Stimulated activated CD8-positive, alpha-beta memory T cell treated with anti-CD3 and anti-CD28 coated beads, Interleukin-4, amount 100 ng/mL, for 1 hour (primary cell): ENCODE results near the gene GRM3.

Experiments used
- DNase-seq, 2 donors: peaks; one replicate each; pipeline ENCODE4 v3.0.0-alpha.2; 2020; ENCODE audit warnings: low read depth in 2 of 2, low spot score in 1 of 2

GRM3 gene

GRCh38 chr7:86692755-86693154 is 49.0 kb downstream of the GRM3 start:
- DNase-seq = no peak

- no peak for DNase-seq
Observed at GRCh38 chr7:86706406-86706805, 62.7 kb downstream of the GRM3 start.

DNA sequence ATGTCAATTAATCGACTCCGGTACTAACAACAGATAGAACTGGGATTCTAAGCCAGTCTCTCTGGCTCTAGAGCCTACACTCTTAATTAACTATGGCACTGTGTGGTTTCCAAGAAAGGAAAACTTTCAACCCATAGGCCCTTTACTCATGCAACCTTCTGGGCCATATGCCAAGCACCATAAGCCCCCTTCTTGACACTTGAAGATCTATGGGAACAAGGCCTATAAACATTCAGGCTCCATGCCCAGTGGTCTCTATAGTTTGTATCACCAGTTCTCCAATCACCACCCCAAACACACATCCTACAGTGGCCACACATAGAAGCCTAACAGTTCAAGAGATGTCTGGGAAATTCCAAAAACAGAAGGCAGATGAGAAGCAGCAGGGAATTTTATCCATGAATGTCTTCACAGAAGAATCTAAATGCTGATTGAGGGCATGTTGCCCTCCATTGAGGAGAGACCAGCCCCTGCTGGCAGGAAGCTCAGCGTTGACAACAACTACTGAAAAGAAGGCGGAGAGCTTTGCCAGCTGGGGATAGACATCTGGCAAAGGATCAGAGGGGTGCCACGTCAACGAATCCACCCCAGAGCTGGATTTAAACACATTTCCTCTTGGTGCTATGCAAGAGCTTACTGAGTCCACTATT is 64.4 kb downstream of the GRM3 start:
- no peak for DNase-seq

DNA sequence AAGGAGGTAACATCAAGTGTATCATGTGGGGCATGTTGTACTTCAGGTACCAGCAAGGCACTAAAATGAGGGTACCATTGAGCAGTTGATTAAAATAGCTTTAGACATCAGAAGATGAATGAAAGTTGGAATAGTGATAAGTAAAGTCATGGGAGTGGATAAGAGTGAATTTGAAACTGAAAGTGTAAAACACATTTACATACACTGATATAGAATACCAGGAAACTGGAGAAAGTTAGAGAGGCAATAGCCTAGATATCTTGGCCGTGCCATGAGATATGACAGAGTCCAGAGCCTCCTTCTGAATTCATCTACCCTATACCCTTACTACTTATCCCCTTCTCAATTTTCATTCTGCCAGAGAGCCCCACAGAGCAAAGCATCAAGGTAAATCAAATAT is 76.6 kb downstream of the GRM3 start:
- no peak for DNase-seq

DNA sequence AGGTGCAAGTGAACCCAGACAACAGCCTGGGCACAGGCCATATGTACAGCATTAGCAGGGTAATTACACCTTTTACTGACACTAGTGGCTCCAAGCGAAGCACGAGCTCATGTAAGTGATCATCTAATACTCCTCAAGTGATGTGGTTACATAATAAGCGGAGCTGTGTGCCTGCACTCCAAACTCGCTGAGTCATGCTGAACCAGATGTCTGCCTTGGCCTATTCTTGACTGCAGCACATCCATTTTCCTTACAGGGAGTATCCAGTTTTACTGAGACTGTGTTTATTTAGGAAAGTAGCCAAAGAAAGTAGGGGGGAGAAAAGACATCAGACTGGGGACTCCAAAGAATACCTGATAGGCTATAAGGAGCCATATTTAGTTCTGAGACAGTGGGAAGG is 90.1 kb downstream of the GRM3 start:
- DNase-seq = no peak

- DNase-seq = no peak
Observed at GRCh38 chr7:86745013-86745745, 101.5 kb downstream of the GRM3 start.

- DNase-seq = no peak
Observed at GRCh38 chr7:86747698-86748097, 104.0 kb downstream of the GRM3 start.

GRCh38 chr7:86748201-86748600 is 104.5 kb downstream of the GRM3 start:
- no peak for DNase-seq

- no peak for DNase-seq
Observed at GRCh38 chr7:86748843-86749719, 105.4 kb downstream of the GRM3 start.

- no peak for DNase-seq
Observed at GRCh38 chr7:86749741-86750665, 106.3 kb downstream of the GRM3 start.

DNA sequence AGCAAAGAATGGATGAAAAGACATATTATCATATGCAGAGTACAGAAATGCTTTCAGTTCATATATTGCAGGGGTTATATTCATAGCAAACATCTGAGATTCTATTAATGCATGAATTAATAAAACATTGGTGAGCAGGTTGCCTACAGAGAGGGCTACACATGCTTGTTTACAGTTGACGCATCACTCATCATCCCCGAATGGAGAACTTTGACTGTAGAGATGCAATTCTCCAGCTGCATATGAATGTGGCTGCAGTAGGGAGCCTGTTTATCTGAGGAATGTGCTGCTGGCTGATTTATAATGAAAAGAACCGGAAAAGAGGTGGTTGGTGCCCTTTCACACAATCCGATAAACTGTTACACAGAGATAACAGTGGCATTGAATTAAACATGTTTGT is 116.5 kb downstream of the GRM3 start:
- no peak for DNase-seq

DNA sequence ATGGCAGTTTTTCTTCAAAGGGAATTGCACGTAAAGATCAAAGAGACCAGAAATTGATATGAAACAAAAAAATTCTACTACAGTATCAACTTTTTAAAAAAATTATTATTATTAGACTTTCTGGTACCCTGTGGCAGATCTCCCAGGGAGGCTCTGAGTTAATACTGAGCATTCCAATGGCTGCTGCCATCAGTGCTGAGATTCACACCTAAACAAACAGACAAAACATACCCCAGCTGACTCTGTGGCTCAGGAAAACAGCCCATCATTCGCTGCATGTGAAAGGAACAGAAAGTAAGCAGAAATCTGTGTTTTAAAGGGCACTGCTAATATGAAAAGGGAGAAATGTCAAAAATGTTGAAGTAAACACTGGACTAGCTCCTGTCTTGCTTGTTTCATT is 118.4 kb downstream of the GRM3 start:
- DNase-seq = no peak

DNA sequence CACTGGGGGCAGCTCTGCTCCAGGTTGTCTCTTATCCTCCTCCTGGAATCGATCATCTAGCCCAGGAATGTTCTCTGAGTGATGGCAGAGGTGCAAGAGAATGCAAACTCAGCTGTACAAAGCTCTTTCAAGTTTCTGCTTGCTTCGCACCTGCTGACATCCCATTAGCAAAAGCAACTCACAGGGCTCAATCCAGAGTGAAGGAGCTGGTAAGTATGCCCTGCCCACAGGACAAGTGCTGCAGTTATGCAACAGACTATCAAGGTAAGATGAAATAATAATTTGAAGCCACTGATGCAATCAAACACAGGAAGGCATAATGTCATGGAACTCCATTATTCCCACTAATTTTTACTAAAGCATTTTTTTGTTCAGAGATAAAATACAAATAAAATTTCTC is 122.2 kb downstream of the GRM3 start:
- DNase-seq = no peak

DNA sequence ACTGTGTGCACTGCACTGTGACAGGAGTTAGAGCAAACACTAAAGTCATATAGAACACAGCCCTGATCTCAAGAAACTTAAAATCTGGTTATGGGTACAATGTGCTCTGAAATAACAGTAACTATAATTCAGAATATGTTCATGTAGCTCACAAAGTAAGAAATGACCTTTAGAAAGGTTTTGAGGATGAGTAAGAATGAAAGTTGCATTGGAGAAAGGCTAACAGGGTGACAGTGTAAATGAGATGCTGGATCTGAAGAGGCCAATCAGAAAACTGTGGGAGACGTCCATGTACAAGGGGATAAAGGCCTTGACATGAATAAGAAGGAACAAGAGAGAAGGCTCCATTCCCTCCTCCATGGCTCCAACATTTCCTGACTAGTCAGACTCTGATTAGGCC is 124.7 kb downstream of the GRM3 start:
- DNase-seq = no peak

- no peak for DNase-seq
Observed at GRCh38 chr7:86768967-86769760, 125.5 kb downstream of the GRM3 start.

GRCh38 chr7:86773309-86773708 is 129.6 kb downstream of the GRM3 start:
- no peak for DNase-seq

GRCh38 chr7:86775203-86775602 is 131.5 kb downstream of the GRM3 start:
- no peak for DNase-seq

- DNase-seq = no peak
Observed at GRCh38 chr7:86776136-86776535, 132.4 kb downstream of the GRM3 start.

DNA sequence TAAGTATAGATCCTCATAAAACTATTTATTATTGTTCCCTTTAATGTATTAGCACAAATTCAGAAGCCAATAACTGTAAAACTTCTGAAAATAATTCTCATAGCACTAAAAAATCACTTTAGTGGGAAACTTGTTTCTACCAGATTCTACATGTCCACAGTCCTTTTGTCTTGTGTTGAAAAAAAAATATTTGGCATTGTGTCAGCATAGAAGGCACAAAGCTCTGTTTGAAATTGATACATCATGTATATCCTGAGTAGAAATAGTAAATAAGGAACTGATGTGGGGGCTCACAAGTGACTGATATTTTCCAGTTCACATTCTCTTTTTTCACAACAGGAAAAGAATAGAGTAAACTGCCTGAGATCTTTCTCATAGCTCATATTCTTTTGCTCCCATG is 134.6 kb downstream of the GRM3 start:
- DNase-seq = no peak

DNA sequence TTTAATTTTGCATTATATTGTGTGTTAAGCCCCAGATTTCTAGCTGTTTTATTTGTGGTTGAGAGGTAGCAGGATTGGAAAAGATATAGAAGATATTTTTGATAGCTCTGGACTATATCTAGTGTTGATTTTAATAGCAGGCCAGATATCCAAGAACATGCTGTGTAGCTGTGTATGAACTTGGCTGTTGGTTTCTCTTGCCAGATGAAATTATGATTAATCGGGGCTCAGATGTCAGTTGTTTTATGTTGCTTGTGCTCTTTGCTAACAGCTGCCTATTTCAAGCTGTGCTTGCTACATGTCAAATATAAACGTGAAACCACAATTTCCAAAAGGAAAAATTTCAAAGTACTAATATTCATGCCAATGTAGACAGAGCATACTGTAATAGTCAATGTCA is 141.1 kb downstream of the GRM3 start:
- DNase-seq = no peak
